LNCAP (cell line): Measurements from ENCODE around the gene TLE3.

Source experiments
- TF ChIP-seq, protein P1 (sequence below): fragments of 450-650 bp; IDR thresholded peaks from 2 replicates; pipeline ENCODE4 v1.5.1; 2017; ENCODE audit warnings: mild to moderate bottlenecking

Gene TLE3

DNA sequence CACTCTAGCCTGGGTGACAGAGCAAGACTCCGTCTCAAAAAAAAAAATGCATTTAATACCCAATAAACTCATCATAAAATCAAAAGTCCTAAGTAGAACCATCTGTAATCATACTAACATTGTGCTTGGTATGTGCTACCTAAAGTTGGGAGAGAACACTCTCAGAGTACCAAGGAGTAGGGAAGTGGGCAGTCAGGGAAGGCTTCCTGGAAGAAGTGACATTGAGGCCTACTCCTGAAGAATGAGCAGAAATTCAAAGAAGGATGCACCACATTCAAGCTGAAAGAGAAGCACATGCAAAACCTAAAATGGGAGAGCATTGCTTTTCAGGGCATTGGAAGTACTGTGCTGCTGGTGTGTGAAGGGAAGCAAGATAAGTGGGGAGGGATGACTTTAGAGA lies 54.1 kb downstream of the TLE3 start:
- TF ChIP-seq, protein P1, sequence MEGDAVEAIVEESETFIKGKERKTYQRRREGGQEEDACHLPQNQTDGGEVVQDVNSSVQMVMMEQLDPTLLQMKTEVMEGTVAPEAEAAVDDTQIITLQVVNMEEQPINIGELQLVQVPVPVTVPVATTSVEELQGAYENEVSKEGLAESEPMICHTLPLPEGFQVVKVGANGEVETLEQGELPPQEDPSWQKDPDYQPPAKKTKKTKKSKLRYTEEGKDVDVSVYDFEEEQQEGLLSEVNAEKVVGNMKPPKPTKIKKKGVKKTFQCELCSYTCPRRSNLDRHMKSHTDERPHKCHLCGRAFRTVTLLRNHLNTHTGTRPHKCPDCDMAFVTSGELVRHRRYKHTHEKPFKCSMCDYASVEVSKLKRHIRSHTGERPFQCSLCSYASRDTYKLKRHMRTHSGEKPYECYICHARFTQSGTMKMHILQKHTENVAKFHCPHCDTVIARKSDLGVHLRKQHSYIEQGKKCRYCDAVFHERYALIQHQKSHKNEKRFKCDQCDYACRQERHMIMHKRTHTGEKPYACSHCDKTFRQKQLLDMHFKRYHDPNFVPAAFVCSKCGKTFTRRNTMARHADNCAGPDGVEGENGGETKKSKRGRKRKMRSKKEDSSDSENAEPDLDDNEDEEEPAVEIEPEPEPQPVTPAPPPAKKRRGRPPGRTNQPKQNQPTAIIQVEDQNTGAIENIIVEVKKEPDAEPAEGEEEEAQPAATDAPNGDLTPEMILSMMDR, result no peak

DNA sequence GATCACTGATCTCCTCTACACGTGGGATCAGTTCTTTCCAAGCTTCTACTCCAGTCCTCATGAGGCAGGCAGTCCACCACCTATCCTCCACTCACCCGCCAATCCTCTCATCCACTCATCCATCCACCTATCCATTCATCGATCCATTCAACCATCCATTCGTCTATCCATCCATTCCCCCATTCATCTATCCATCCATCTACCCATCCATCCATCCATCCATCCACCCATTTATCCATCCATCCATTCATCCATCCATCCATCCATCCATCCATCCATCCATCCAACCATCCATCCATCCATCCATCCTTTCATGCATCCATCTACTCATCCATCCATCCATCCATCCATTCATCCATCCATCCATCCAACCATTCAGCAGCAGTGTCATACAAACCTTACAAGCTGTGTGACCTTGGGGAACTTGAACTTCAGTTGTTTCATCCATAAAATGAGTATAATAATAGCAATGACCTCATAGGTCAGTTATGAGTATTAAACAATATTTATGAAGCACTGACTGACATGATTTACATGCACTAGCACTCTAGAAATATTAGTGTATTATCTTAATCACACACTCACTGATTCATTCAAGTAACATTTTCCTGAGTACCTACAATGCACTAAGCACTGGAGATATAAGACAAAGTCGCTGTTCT lies 55.0 kb downstream of the TLE3 start:
- TF ChIP-seq, protein P1, result no peak

DNA sequence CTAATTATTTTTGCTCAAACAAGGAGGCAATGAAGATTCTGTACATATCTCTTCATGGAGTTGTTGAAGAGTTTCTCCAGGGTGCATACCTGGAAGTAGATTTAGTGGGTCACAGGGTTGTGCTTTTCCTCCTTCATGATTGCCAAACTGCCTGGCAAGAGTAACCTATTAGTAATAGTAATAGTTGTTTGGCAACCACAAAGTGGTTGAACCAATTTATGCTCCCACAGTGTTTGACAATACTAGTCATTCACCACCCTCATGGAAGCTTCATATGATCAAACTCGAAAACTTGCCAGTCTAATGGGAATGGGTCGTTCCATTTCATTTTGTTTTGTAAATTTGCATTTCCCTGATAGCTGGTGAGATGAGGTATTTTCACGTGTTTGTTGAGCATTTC lies 57.8 kb downstream of the TLE3 start:
- TF ChIP-seq, protein P1, result no peak

DNA sequence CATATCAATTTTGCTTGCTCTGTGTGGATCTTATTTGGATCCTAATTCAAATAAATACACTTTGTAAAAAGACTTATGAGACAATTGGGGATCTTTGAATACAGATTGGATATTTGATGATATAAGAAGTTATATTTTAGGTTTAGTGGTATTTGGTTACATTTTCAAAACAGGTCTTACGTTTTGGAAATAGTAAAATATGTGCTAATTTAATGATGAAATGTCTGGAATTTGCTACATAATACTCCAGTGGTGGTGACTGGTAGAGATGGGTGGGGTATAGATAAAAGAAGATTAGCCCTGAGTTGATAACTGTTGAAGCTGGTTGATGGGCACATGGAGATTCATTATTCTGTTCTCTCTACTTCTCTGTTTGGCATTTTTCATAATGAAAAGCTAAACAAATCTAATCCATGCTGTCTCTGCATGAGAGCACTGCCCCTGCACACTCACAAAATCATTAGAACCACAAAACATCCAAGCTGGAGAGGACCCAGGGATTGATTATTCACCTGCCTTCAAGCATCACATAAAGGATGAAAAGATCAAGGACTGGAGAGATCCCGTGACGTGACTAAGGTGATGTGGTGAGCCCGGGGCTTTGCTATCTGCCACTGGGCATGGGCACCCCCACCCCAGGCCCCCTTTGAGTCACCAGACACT lies 58.9 kb downstream of the TLE3 start:
- TF ChIP-seq, protein P1, result no peak

DNA sequence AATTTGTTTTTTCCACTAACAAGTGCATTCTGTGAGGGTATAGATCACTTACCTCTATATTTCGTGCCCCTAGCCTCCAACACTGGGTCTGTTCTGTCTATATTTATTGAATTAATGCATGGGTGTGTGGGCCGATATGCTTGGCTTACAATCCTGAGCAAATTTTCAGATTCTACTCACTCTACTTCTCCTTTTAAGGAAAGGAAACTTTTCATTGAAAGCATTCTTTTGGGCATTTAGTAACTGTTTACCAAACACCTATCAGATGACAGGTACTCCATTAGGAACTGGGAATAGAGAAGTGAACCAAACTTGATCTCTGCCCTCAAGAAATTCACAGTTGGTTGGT lies 60.5 kb downstream of the TLE3 start:
- TF ChIP-seq, protein P1, result no peak

DNA sequence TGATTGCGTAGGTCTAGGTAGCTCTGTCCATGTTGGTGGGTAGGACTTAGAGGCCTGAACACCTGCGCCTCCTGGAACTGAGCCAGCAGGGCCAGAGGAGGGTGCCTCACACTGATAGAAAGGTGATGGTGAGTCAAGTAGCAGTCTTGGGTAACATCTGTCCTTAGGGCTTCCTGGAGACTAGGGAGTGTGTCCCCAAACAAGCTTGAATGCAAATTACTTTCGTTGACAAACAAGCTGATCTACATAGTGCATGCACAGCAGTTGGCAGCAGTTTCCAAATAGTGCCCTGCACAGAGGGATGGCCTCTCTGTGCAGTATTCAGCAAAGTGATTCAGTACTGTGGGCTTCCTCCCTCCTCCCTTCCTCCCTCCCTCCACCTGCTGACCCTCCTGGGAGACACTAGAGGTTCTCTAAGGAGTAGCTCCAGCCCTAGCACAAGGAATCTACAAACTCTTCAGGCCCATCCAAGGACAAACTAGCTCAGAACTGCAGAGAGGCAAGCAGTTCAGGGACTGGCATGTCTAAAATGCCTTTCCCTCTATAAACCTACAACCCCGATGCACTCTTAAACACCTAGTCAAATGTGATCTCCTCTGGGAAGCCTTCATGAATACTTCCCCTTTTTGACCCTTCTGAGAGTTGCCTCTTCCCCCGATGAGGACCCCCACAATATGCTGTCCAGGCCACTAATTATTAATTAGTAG lies 61.0 kb downstream of the TLE3 start:
- TF ChIP-seq, protein P1, result no peak

DNA sequence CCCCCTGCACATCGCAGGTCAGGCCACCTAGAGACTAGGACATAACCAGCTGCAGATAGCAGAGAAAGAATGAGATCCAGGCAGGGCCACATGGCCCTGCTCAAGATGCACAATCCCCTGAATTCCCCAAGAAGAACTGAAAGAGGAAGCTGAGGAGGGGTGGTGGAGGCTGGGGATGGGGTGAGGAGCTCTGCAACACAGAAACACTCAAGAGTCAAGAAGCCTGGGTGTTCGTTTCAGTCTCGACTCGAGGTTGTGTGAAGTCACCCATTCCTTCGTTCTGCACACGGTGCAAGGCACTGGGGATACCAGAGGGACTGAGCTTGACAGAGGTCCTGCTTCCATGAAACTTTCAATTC lies 62.0 kb downstream of the TLE3 start:
- TF ChIP-seq, protein P1, result no peak
